Right renal cortex interstitium (tissue), 3 donors: ENCODE results near the gene PRELID3B. TPM values are rescaled to one million over a fixed set of nuclear protein-coding genes. Genes with fewer than 3 reads are reported as not detected.
A peak's percentile ranks its signal among the peaks of the same experiment; 100 is the strongest.

Experiments used
- DNase-seq, 3 donors: peaks; one replicate each; pipeline ENCODE4 v3.0.0-alpha.2; 2013; ENCODE audit warnings: low read depth in 3 of 3, low spot score in 2 of 3
- polyA plus RNA-seq, 3 donors: library from polyadenylated mRNA; unstranded; fragments of 120-200 nt; gene quantifications; one replicate each; pipeline ENCODE4 v1.2.1, GENCODE V29; 2013; ENCODE audit not compliant: insufficient read length in 3 of 3

Gene PRELID3B
- polyA plus RNA-seq = 10 to 100 TPM; 73.3 to 81.5 (median 77.2) TPM

GRCh38 chr20:59042151-59042795 is at the start of gene PRELID3B:
Gene PRELID3B (minus strand): TSS chr20:59042786. CDS start chr20:59042730, 56 bp downstream.
- DNase-seq = no peak

DNA sequence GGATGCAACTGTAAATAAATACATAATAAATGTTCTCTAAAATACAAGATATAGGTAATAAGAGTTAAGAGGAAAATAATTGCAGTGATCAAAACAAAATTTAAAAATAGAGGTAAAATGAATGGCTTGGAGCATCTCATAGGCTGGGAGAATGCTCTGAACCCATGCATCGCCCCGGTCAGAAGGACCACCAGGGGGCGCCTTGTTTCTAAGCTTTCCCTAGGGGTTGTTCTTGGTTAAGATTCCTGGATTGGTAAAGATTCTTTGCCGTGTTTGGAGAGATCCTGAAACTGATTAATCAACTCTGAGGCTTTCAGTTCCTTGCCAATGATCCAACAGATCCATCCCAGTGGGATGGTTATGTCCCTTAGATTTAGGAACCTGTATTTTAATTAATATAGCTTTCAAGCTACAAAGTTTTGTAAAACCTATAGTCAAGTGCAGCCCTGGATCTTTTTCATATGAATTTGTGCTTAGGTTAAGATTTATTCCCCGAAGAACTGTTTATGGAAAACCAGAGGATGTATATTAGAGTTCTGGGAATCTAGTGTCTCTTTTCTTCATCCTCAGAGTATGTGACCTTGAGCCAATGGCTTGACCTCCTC is 45.3 kb upstream of the PRELID3B start:
- peak; percentile 38 to 59 (median 56) for DNase-seq

DNA sequence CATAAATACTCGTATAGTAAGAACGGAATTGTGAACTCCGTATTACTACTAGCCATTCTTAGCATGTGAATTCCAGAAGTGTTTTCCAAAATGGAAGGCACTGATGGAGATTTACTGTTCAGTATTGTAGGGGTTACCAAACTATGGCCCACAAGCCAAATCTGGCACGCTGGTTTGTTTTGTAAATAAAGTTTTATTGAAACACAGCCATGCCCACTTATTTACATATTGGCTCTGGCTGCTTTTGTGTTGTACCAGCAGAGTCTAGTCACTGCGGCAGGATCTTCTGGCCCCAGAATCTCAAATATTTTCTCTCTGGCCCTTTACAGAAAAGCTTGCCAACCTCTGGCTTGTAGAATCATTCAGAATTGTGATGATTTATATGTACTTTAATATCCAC is 44.3 kb upstream of the PRELID3B start:
- no peak for DNase-seq

DNA sequence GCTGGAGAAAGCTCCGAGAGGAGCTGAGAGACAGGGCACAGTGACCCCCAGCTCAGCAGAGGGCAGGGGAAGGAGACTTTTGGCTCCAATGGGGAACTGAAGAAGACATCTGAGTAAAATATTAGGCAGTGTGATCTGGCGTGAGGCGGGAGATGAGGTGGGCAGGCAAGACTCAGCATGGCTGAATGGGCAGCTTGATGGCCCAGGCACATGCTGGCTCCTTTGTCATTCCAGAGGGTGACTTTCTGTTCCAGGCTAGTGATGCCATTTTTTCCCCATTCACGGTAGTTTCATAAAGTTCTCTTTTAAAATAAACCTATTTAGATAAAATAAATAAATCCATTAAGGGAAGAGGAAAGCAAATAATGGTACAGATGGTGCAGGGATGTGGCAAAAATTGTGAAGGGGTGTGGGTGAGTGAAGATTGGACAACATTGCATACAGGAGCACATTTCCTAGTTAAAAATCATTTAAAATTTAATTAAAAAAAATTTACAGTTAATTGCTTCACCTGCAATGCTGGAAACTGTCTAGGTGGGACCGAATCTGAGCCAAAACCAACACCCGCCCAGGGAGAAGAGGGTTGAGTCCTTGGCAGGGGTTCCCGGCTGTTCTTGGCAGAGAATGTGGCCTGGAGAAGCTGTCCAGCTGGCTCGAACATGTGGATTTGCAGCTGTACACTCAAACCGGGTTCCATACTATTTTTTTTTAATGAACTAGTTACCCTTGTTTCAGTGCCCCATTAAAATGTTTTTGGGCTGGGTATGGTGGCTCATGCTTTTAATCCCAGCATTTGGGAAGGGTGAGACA is 41.7 kb upstream of the PRELID3B start:
- DNase-seq = no peak

DNA sequence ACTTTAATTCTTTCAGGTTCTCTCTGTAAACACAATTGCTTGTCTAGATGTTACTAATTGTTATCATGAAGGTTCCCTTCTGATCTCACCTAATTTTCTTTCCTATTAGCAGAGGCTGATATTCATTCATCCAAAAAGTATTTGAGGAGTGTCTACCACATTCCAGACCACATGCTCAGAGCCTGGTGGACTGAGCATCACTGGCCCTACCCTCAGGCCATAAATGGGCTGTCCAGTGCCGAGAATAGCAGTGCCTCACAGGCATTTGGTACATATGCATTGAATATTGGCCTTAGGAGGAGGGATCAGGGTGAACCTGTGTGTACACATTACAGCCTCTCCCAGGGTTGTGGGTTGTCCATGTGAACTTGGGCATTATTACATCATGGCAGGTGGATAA is 40.4 kb upstream of the PRELID3B start:
- no peak for DNase-seq

GRCh38 chr20:59082077-59082740 is 39.6 kb upstream of the PRELID3B start:
- no peak for DNase-seq

- no peak for DNase-seq
These were observed 38.5 kb upstream of the PRELID3B start for GRCh38 chr20:59081036-59081435.

DNA sequence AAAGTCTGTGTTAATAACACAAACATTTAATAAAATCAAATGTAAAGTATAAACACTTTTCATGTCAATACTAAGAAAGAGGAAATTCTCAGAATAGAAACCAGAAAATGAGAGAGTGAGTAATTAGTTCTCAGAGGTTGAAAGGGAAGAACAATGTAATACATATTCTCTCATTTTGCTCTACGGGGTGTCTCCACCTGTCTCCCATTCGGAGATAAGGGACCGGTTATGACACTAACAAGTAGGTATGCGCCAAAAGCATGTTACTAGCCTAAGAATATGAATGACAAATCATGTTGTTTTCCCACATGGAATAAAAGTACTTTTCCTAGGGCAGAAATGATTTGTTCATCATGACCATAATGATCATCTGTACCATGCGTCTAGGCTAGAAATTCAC is 35.6 kb upstream of the PRELID3B start:
- no peak for DNase-seq

DNA sequence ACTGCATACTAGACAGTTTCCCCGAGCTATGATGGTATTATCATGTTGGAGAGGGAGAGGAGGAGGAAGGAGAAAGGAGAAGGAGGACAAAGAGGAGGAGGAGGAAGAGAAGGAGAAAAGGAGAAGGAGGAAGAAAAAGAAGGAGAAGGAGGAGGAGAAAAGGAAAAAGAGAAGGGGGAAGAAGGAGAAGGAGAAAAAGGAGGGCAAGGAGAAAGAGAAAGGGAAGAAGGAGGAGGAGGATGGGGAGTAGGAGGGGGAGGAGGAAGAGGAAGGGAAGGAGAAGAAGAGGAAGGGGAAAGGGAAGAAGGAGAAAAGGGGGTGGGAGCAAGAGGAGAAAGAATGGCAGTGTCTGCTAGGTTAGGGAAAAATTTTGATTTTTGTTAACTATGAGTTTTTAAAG is 35.1 kb upstream of the PRELID3B start:
- DNase-seq = no peak

- DNase-seq = no peak
These were observed 33.4 kb upstream of the PRELID3B start for GRCh38 chr20:59075934-59076508.

- no peak for DNase-seq
These were observed 31.9 kb upstream of the PRELID3B start for GRCh38 chr20:59074456-59074855.

DNA sequence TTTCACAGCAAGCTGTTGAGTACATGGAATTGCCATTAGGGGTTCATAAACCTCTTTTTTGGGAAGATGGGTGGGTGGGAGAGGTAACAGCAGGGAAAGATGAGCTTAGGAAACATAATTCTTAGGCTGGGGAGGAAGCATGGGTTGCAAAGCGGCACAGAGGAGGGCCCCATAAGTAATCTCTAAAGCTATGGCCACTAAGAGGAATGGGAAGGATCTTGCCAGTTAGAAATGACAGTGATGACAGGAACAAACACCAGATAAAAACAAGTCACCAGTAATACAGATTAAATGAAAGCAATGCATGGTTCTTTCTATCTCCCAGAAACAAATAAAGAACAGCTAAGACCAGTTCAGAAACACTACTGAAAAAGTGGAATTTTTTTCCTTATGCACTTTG is 31.0 kb upstream of the PRELID3B start:
- no peak for DNase-seq

DNA sequence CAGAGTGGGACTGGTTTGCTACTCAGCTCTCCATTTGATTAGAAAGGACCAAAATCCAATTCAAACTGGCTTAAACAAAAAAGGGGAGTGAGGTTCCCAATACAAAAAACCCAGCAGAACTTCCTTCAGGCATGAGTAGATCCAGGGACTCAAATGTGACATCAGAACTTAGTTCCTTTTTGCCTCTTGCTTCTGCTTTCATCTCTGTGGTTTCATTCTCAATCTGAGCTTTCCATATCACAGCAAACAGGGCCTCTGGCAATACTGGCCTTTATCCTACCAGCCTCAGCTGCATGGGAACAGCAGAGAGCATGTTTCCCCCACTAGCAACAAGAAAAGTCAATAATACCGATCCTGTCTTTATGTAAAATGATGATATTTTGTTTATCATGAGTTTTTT is 28.6 kb upstream of the PRELID3B start:
- DNase-seq = no peak

DNA sequence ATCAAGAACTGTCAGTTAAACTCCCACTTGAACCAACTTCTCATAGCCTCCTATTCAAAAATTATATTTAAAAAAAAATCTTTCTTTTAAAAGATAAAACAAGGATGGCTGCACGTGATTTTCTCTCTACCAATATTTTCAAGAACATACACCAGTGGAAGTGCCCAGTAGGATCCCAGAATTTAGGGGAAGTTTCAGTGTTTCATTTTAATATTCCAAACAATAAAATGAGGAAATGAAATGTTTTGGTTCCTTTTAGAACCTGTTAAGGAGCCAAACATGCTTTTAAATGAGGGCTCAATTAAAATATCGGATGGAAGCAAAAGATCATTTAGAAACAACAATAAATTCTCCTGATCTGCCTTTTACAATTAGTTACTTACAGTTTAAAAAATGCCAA is 26.4 kb upstream of the PRELID3B start:
- DNase-seq = no peak

GRCh38 chr20:59068534-59068933 is 25.9 kb upstream of the PRELID3B start:
- no peak for DNase-seq

GRCh38 chr20:59064214-59064722 is 21.7 kb upstream of the PRELID3B start:
- no peak for DNase-seq

- DNase-seq = no peak
These were observed 21.0 kb upstream of the PRELID3B start for GRCh38 chr20:59063358-59064213.

DNA sequence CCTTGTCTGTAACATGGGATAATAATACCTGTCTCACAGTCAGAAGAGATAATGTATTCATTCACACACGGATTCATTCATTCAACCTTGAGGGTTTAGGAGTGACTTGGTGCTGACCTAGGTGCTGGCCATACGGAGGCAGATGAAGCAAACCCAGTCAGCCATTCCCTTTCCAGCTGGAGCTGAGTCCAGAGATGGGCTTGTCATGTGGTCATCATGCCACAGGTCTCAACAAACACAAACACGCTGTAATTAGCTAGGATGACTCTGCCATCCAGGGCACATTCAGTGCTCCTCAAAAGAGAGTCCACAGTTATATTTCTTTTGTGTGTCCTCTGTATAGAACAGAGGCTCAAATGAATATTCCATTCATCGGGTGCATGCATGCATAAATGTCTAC is 19.5 kb upstream of the PRELID3B start:
- DNase-seq = no peak

- DNase-seq = no peak
These were observed 12.7 kb upstream of the PRELID3B start for GRCh38 chr20:59055302-59055701.
